ENCODE results near the gene ZFP62.
"Not testable (repeated sequence)": the region's sequence is repeated elsewhere in the genome, so short reads cannot be mapped to it uniquely, and the experiment has no call there.

Gene ZFP62

GRCh38 chr5:180860887-180861822 is at the start of gene ZFP62:
Gene ZFP62 (minus strand): TSS chr5:180861276. CDS start chr5:180861219, 57 bp downstream.
- peak; percentile 95 to 96 for DNase-seq
- peak; percentile 77 for TF ChIP-seq POLR2A (IDR thresholded peaks at IDR 0.05; ENCODE audit: low read length)
- TF ChIP-seq GATA1 (IDR thresholded peaks at IDR 0.05; ENCODE audit: low read depth, low read length) = no peak

DNA sequence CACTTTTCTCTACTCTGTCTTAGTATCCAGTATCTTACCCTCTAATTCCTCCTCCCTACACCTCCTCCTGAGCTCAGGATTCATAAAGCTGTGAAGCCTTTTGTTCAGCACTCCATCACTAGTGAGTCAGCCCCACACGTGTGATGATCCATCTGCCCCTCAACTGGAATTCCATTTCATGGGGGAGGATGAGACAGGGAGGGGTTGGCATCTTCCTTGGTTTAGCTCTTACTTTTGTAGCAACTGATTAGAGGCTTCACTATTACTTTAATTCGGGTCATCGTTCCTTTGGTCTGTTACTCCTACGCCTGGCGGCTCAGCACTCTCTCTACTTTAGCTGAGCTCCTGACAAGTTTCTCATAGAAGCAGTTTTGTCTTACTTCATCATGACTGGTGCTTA is 49.7 kb upstream of the ZFP62 start:
- DNase-seq = no peak

DNA sequence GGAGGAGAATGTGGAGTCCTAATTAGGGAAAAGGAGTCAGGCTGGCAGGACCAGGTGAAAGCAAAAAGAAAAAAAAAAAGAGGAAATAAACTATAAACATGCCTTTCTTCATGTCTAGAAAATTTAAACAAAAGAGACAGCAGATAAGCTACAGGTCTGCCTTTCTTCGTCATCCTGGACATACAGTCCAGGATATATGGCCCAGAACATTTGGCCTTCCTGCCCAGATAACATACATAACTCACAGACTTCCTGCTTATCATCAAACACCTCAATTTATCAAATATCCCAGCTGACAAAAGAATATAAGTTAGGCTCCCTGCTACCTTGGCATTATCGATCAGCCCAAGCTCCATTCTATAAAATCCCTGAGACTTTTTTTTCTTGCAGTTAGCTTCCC is 49.1 kb upstream of the ZFP62 start:
- no peak for DNase-seq
- TF ChIP-seq POLR2A (IDR thresholded peaks at IDR 0.05; ENCODE audit: low read length) (no peak), GATA1 (IDR thresholded peaks at IDR 0.05; ENCODE audit: low read depth, low read length) (no peak)

More for the DNA sequence above, 49.7 kb upstream of the ZFP62 start:
- TF ChIP-seq GATA1 (IDR thresholded peaks at IDR 0.05; ENCODE audit: low read depth, low read length) (no peak), POLR2A (IDR thresholded peaks at IDR 0.05; ENCODE audit: low read length) (no peak)

DNA sequence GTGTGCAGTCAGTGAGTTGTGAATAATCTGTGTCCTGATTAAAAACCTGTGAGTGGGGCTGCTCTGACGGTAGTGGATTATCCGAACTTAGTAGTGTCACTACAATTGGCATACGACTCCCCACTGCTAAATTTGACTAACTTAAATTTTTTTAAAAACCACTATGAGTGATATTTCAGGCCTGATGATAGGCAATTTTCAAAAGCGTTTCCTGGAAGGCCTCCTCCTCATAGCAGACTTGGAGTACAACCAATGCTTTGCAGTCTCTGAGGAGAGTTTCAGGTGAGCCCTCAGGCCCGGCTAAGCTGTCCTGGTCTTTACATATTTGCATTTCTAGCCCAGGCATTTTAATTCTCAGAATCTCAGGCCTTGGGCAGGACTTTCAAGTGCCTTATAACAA is 48.7 kb upstream of the ZFP62 start:
- DNase-seq = no peak
- TF ChIP-seq GATA1 (IDR thresholded peaks at IDR 0.05; ENCODE audit: low read depth, low read length) (no peak), POLR2A (IDR thresholded peaks at IDR 0.05; ENCODE audit: low read length) (no peak)

GRCh38 chr5:180908998-180909731 is 48.1 kb upstream of the ZFP62 start:
- DNase-seq = no peak
- TF ChIP-seq GATA1 (IDR thresholded peaks at IDR 0.05; ENCODE audit: low read depth, low read length) = no peak
- TF ChIP-seq POLR2A (IDR thresholded peaks at IDR 0.05; ENCODE audit: low read length) = no peak

- TF ChIP-seq GATA1 (IDR thresholded peaks at IDR 0.05; ENCODE audit: low read depth, low read length) = no peak
These were observed 47.3 kb upstream of the ZFP62 start for GRCh38 chr5:180908400-180908799.

GRCh38 chr5:180901319-180902009 is 40.4 kb upstream of the ZFP62 start:
- TF ChIP-seq POLR2A (IDR thresholded peaks at IDR 0.05; ENCODE audit: low read length) = no peak
- no peak for TF ChIP-seq GATA1 (IDR thresholded peaks at IDR 0.05; ENCODE audit: low read depth, low read length)
- no peak for DNase-seq

More at GRCh38 chr5:180908400-180908799, 47.3 kb upstream of the ZFP62 start:
- no peak for DNase-seq

DNA sequence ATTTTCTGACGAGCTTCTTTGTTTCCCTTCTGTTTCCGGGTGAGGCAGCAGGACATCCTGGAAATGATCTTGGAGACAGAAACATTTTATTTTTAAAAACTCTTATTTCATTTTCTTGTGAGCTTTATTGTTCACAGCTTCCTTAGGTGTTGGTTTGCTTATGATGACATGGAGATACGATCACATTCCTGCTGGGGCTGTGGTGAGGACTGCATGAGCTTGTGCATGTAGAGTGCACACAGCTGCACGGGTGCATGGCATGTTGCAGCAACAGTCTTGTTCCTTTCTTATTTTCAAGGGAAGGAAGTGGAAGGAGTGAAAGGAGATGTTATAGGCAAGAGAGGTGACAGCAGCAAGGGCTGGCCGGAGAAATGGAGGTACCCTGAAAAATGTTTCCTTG is 39.1 kb upstream of the ZFP62 start:
- TF ChIP-seq POLR2A (IDR thresholded peaks at IDR 0.05; ENCODE audit: low read length) (no peak), GATA1 (IDR thresholded peaks at IDR 0.05; ENCODE audit: low read depth, low read length) (no peak)
- no peak for DNase-seq

DNA sequence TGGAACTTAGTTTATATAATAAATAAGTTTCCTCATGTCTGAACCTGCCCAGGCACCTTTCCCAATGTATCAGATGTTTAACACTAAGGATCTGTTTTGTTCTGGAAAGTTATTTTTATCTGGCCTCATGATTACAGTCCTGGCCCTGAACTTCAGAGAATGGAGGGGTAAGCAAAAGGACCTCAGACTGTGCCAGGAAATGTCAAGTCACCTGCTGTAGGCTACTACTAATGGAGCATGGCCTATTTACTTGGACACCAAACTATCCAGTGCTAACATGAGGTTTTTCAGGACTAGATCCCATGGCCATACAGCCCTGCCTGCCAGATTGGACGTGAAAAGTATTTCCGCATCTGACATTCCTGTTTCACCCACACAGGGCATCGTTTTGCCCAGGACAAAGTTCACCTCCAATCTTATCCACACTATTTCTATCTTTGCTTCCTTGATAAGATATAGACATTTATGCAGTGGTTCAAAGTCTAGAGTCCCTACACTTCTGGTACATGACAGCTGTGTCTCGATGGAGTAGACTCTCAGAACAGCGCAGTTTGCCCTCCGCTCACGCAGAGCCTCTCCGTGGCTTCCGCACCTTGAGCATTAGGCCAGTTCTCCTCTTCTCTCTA is 37.7 kb upstream of the ZFP62 start, which contains the start of gene BTNL8:
BTNL8 (plus strand) TSS at position 539 of the 626 bp plus-strand sequence. CDS start 152 bp downstream, outside the sequence.
- no peak for TF ChIP-seq GATA1 (IDR thresholded peaks at IDR 0.05; ENCODE audit: low read depth, low read length)
- no peak for TF ChIP-seq POLR2A (IDR thresholded peaks at IDR 0.05; ENCODE audit: low read length)
- no peak for DNase-seq

- DNase-seq = not testable (repeated sequence)
These were observed 34.3 kb upstream of the ZFP62 start for GRCh38 chr5:180895330-180895729.

DNA sequence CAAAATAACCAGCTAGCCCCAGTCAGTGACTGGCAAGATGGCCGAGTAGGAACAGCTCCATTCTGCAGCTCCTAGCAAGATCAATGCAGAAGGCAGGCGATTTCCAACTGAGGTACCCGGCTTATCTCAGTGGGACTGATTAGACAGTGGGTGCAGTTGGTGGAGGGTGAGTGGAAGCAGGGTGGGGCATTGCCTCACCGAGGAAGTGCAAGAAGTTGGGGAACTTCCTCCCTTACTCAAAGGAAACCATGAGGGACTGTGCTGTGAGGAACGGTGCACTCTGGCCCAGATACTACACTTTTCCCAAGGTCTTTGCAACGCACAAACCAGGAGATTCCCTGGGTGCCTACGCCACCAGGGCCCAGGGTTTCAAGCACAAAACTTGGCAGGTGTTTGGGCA is 28.3 kb upstream of the ZFP62 start:
- DNase-seq = no peak
- TF ChIP-seq GATA1 (IDR thresholded peaks at IDR 0.05; ENCODE audit: low read depth, low read length) (no peak), POLR2A (IDR thresholded peaks at IDR 0.05; ENCODE audit: low read length) (no peak)

DNA sequence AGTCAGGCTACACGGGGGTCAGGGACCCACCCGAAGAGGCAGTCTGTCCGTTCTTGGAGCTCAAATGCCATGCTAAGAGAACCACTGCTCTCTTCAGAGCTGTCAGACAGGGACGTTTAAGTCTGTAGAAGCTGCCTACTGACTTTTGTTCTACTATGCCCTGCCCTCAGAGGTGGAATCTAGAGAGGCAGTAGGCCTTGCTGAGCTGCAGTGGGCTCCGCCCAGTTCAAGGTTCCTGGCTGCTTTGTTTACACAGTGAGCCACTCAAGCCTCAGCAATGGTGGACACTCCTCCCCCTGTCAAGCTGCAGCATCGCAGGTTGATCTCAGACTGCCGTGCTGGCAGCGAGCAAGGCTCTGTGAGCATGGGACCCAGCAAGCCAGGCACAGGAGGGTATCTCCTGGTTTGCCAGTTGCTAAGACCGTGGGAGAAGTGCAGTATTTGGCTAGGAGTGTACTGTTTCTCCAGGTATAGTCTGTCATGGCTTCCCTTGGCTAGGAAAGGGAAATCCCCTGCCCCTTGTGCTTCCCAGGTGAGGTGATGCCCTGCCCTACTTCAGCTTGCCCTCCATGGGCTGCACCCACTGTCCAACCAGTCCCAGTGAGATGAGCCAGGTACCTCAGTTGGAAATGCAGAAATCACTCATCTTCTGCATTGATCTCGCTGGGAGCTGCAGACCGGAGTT is 24.9 kb upstream of the ZFP62 start:
- DNase-seq = not testable (repeated sequence)

GRCh38 chr5:180875860-180876426 is 14.9 kb upstream of the ZFP62 start:
- DNase-seq = no peak
- TF ChIP-seq GATA1 (IDR thresholded peaks at IDR 0.05; ENCODE audit: low read depth, low read length) (no peak), POLR2A (IDR thresholded peaks at IDR 0.05; ENCODE audit: low read length) (no peak)
